RWPE1 (cell line): ENCODE results near the gene OVCH2.

Experiments
- CTCF ChIA-PET: fragments of 350-600 bp; sonication (Branson Sonifier 250); formaldehyde crosslinking; extraction: SDS; loops from one replicate; lab custom pipeline; 2021; lab: Yijun Ruan, JAX
- POLR2A ChIA-PET: fragments of 400-600 bp; formaldehyde crosslinking; extraction: SDS; loops from one replicate; lab custom pipeline; 2020; ENCODE audit warnings: antibody characterized with exemption; ENCODE audit not compliant: low non-redundant PET; lab: Yijun Ruan, JAX
- DNase-seq: peaks from one replicate; pipeline ENCODE4 v3.0.0; 2012; ENCODE audit warnings: low spot score
- H3K27ac ChIP-seq: fragments of 450-650 bp; 2 replicates; pipeline ENCODE4 v1.5.1; 2017
- CTCF ChIP-seq: fragments of 450-650 bp; conservative IDR thresholded peaks from 2 replicates; pipeline ENCODE4 v1.5.1; 2017; ENCODE audit warnings: low read depth, mild to moderate bottlenecking

OVCH2 gene

GRCh38 chr11:7640816-7641215 lies 65.5 kb downstream of the OVCH2 start:
- no peak for DNase-seq
- POLR2A ChIA-PET, result no interaction called here
- TF ChIP-seq CTCF, result no peak
- H3K27ac ChIP-seq, result no peak overlapping the region
- CTCF ChIA-PET, result interaction anchor here (0.6 kb wide), 1 partner anchor 1062 kb away, joined by 4 read pairs; no protein-coding TSS in a partner anchor

GRCh38 chr11:7639643-7640025 lies 66.6 kb downstream of the OVCH2 start:
- TF ChIP-seq CTCF, result no peak
- ChIA-PET CTCF (interaction anchor here (1.2 kb wide), 1 partner anchor 68 kb away, joined by 4 read pairs; no protein-coding TSS in a partner anchor), POLR2A (no interaction called here)
- DNase-seq, result no peak
- H3K27ac ChIP-seq, result no peak overlapping the region
